ENCODE data around the gene BHLHE40.

GRCh38 chr3:4940985-4941384 lies 38.3 kb upstream of the BHLHE40 start:
- TF ChIP-seq, protein P1, sequence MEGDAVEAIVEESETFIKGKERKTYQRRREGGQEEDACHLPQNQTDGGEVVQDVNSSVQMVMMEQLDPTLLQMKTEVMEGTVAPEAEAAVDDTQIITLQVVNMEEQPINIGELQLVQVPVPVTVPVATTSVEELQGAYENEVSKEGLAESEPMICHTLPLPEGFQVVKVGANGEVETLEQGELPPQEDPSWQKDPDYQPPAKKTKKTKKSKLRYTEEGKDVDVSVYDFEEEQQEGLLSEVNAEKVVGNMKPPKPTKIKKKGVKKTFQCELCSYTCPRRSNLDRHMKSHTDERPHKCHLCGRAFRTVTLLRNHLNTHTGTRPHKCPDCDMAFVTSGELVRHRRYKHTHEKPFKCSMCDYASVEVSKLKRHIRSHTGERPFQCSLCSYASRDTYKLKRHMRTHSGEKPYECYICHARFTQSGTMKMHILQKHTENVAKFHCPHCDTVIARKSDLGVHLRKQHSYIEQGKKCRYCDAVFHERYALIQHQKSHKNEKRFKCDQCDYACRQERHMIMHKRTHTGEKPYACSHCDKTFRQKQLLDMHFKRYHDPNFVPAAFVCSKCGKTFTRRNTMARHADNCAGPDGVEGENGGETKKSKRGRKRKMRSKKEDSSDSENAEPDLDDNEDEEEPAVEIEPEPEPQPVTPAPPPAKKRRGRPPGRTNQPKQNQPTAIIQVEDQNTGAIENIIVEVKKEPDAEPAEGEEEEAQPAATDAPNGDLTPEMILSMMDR (IDR thresholded peaks at IDR 0.05; ENCODE audit: low read length): no peak
- TF ChIP-seq EZH2phosphoT487 (IDR thresholded peaks at IDR 0.05; ENCODE audit: low read length) (no peak), EZH2 (optimal IDR thresholded peaks at IDR 0.05; ENCODE audit: low read depth, low read length) (no peak)
